ENCODE measurements around the gene ADAMTS6.

- TF ChIP-seq EZH2phosphoT487 (IDR thresholded peaks at IDR 0.05; ENCODE audit: low read depth, severe bottlenecking, unreplicated experiment) = no peak
- TF ChIP-seq, protein P1, sequence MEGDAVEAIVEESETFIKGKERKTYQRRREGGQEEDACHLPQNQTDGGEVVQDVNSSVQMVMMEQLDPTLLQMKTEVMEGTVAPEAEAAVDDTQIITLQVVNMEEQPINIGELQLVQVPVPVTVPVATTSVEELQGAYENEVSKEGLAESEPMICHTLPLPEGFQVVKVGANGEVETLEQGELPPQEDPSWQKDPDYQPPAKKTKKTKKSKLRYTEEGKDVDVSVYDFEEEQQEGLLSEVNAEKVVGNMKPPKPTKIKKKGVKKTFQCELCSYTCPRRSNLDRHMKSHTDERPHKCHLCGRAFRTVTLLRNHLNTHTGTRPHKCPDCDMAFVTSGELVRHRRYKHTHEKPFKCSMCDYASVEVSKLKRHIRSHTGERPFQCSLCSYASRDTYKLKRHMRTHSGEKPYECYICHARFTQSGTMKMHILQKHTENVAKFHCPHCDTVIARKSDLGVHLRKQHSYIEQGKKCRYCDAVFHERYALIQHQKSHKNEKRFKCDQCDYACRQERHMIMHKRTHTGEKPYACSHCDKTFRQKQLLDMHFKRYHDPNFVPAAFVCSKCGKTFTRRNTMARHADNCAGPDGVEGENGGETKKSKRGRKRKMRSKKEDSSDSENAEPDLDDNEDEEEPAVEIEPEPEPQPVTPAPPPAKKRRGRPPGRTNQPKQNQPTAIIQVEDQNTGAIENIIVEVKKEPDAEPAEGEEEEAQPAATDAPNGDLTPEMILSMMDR (IDR thresholded peaks at IDR 0.05; ENCODE audit: poor library complexity) = no peak
Measured at GRCh38 chr5:65426656-65427055, 55.1 kb downstream of the ADAMTS6 start.

Data from hepatocyte (in vitro differentiated cells).